Muscle layer of colon (tissue), 2 donors: ENCODE results near the gene HLA-DPA1.

Source experiments
- H3K27ac ChIP-seq: one replicate; pipeline ENCODE4 v1.7.0; 2013; ENCODE audit warnings: low read depth, mild to moderate bottlenecking, low read length, moderate library complexity
- H3K27me3 ChIP-seq, 2 donors: one replicate each; pipeline ENCODE4 v1.7.0; 2013; ENCODE audit warnings: low read length in 2 of 2, mild to moderate bottlenecking in 2 of 2; ENCODE audit not compliant: insufficient read depth in 2 of 2, control insufficient read depth in 1 of 2
- H3K36me3 ChIP-seq: one replicate; pipeline ENCODE4 v1.7.0; 2013; ENCODE audit warnings: mild to moderate bottlenecking, low read length; ENCODE audit not compliant: insufficient read depth
- H3K4me1 ChIP-seq: one replicate; pipeline ENCODE4 v1.7.0; 2013; ENCODE audit warnings: mild to moderate bottlenecking, low read length; ENCODE audit not compliant: insufficient read depth
- H3K4me3 ChIP-seq, 2 donors: one replicate each; pipeline ENCODE4 v1.7.0; 2013; ENCODE audit warnings: low read length in 2 of 2, low read depth in 1 of 2, mild to moderate bottlenecking in 1 of 2, moderate library complexity in 1 of 2
- H3K9ac ChIP-seq: one replicate; pipeline ENCODE4 v1.7.0; 2013; ENCODE audit warnings: low read length
- H3K9me3 ChIP-seq: one replicate; pipeline ENCODE4 v1.7.0; 2013; ENCODE audit warnings: mild to moderate bottlenecking, low read length
- donor health status: abdominal sarcoma.
- donor health status: Adenocarcinoma of cecum.

The HLA-DPA1 gene

DNA sequence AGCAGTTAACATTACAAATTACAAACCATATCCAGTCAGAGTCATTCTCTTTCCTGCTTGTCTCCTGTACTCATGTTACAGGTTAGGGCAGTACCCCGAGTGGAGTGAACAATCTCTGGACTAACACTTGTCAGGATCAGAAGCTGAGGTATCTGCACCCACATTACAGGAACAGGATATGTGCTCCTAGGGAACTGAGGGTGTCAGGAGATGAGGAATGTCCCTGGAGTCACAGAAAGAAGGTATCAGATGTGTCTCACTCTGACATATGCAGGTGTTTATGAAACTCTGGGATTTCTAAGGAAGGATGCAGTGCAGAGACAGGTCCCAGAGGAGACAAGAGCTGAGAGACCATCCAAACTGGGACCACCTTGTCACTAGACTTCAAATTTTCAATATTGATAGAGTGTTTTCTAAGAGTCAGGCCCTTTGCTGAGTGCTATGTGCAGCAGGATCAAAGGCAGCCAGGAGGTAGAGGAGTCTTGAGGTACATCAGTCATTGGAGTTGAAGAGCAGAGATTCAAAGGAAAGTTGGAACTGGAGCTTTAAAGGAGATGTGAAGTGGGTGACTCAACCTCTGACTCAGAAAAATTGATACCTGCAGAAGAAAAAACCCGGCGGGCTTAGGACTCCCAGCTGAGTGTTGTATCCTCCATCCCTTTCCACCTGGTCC is 14.9 kb upstream of the HLA-DPA1 start:
- Histone ChIP-seq H3K4me1 (no peaks in the 10 kb centered on the region), H3K27ac (no peak overlapping the region), H3K36me3 (peaks cover 12% of the 10 kb centered on the region), H3K9me3 (no peaks in the 10 kb centered on the region), H3K9ac (no peak overlapping the region), H3K27me3 (peaks cover 0 to 6% of the 10 kb centered on the region in 2 donors), H3K4me3 (no peak overlapping the region)

GRCh38 chr6:33085627-33086026 is 12.2 kb upstream of the HLA-DPA1 start:
- Histone ChIP-seq H3K9ac (no peak overlapping the region), H3K27me3 (no peaks in the 10 kb centered on the region), H3K4me3 (no peak overlapping the region), H3K9me3 (no peaks in the 10 kb centered on the region), H3K4me1 (peaks cover 5% of the 10 kb centered on the region), H3K36me3 (peaks cover 12% of the 10 kb centered on the region), H3K27ac (no peak overlapping the region)

DNA sequence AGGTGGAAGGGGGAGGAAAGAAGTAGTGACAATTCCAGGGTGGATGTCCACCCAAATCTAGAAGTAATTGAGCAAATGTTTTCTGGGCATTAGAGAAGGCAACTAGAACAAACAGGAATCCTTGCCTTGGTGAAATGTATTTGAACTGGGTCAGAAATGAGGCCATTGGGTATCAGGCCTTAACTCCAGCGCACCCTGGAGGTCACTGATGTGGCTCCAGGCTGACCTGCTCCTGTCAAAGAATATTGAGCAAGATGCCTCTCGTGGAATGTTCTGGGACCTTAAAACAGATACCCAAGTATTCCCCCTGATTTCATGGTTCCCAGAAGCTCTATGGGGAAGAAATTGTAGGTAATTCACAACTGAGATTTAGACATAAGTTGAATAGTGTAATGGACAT is 9.3 kb upstream of the HLA-DPA1 start:
- H3K27ac ChIP-seq = peak overlapping the region; percentile 39
- H3K36me3 ChIP-seq = peaks cover 12% of the 10 kb centered on the region
- H3K4me1 ChIP-seq = peaks cover 9% of the 10 kb centered on the region
- no peak overlapping the region for H3K9ac ChIP-seq
- no peaks in the 10 kb centered on the region for H3K9me3 ChIP-seq
- no peak overlapping the region for H3K4me3 ChIP-seq
- H3K27me3 ChIP-seq = no peaks in the 10 kb centered on the region

GRCh38 chr6:33081098-33081824 is 7.8 kb upstream of the HLA-DPA1 start:
- Histone ChIP-seq H3K4me3 (peak overlapping the region; percentile 38 to 77), H3K9ac (peak overlapping the region; percentile 60), H3K9me3 (no peaks in the 10 kb centered on the region), H3K27me3 (no peaks in the 10 kb centered on the region), H3K27ac (peak overlapping the region; percentile 84), H3K36me3 (peaks cover 12% of the 10 kb centered on the region), H3K4me1 (peaks cover 9% of the 10 kb centered on the region)

- Histone ChIP-seq H3K4me3 (peak overlapping the region; percentile 38 to 77), H3K9ac (peak overlapping the region; percentile 60), H3K9me3 (no peaks in the 10 kb centered on the region), H3K27me3 (no peaks in the 10 kb centered on the region), H3K36me3 (peaks cover 6% of the 10 kb centered on the region), H3K4me1 (peaks cover 9% of the 10 kb centered on the region), H3K27ac (peak overlapping the region; percentile 84)
Measured at GRCh38 chr6:33080127-33081089, 7.0 kb upstream of the HLA-DPA1 start.

DNA sequence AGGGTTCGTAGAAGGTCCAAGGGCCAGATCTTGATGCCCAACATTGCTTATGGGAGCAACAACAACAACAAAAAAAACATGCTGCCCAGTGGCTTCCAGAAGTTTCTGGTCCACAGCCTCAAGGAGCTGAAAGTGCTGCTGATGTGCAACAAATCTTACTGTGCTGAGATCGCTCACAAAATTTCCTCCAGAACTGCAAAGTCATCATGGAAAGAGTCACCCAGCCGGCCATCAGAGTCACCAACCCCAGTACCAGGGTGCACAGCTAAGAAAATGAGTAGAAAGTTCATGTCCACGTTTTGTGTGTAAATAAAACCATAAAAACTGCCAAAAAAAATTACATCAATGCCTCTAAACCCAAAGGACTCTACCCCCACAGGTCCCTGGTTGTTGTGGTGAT is 6.1 kb upstream of the HLA-DPA1 start:
- H3K36me3 ChIP-seq = no peaks in the 10 kb centered on the region
- no peaks in the 10 kb centered on the region for H3K9me3 ChIP-seq
- H3K4me3 ChIP-seq = no peak overlapping the region
- peaks cover 9% of the 10 kb centered on the region for H3K4me1 ChIP-seq
- no peak overlapping the region for H3K9ac ChIP-seq
- no peak overlapping the region for H3K27ac ChIP-seq
- no peaks in the 10 kb centered on the region for H3K27me3 ChIP-seq

GRCh38 chr6:33078919-33079521 is 5.6 kb upstream of the HLA-DPA1 start:
- Histone ChIP-seq H3K27ac (no peak overlapping the region), H3K36me3 (no peaks in the 10 kb centered on the region), H3K9me3 (no peaks in the 10 kb centered on the region), H3K4me1 (peaks cover 9% of the 10 kb centered on the region), H3K27me3 (no peaks in the 10 kb centered on the region), H3K4me3 (no peak overlapping the region), H3K9ac (no peak overlapping the region)

DNA sequence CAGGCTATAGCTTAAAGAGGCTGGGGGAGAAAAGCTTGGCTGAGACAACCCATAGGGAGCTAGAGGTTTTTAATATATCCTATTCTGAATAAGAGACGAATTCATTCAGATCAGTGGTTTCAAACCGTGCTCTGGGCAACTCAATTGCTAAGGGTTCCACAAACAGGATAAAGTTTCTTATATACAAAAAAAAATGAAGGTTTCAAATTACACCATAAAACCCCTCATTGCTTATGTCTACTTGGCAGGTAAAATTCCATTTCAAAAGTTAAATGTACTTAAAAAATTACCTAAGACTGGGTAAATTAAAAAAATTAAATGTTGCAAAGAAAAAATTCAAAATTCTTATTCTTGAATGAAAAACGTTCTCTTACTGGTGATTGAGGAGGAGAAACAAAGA is 5.0 kb upstream of the HLA-DPA1 start:
- Histone ChIP-seq H3K4me3 (no peak overlapping the region), H3K9me3 (no peaks in the 10 kb centered on the region), H3K36me3 (no peaks in the 10 kb centered on the region), H3K27ac (no peak overlapping the region), H3K4me1 (peaks cover 9% of the 10 kb centered on the region), H3K27me3 (no peaks in the 10 kb centered on the region), H3K9ac (no peak overlapping the region)

DNA sequence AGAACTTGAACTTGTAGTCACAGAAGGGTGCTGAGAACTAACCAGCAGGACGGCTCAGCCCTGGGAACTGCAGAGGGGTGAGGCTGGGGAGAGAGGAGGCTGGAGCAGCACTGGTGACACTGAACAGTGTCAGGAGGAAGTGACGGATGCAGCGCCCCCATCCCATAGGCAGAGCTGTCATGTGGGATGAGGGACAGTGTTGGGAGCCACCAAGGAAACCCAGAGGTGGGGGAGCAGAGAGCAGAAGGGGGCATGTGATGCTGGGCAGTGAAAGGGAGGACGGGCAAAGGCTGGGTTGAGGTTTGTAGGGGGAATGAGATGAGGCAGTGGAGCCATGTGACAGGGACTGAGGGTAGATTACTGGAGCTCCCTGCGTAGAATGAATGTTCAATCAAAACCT is 4.5 kb upstream of the HLA-DPA1 start:
- Histone ChIP-seq H3K36me3 (no peaks in the 10 kb centered on the region), H3K9ac (no peak overlapping the region), H3K27me3 (no peaks in the 10 kb centered on the region), H3K9me3 (no peaks in the 10 kb centered on the region), H3K4me3 (no peak overlapping the region), H3K27ac (no peak overlapping the region), H3K4me1 (peaks cover 9% of the 10 kb centered on the region)

- no peak overlapping the region for H3K9ac ChIP-seq
- H3K36me3 ChIP-seq = no peaks in the 10 kb centered on the region
- H3K27ac ChIP-seq = no peak overlapping the region
- H3K9me3 ChIP-seq = no peaks in the 10 kb centered on the region
- H3K4me3 ChIP-seq = peak overlapping the region; percentile 4 to 57
- no peaks in the 10 kb centered on the region for H3K27me3 ChIP-seq
- H3K4me1 ChIP-seq = peaks cover 9% of the 10 kb centered on the region
Measured at GRCh38 chr6:33076406-33076934, 3.0 kb upstream of the HLA-DPA1 start.
